Eye (tissue), 1 donor: ENCODE results near the gene PTPRG.
A peak's percentile ranks its signal among the peaks of the same experiment; 100 is the strongest.
"Not testable (repeated sequence)": the region's sequence is repeated elsewhere in the genome, so short reads cannot be mapped to it uniquely, and the experiment has no call there.

Source experiments
- DNase-seq: peaks from one replicate; pipeline ENCODE4 v3.0.0-alpha.2; 2015

Gene PTPRG

DNA sequence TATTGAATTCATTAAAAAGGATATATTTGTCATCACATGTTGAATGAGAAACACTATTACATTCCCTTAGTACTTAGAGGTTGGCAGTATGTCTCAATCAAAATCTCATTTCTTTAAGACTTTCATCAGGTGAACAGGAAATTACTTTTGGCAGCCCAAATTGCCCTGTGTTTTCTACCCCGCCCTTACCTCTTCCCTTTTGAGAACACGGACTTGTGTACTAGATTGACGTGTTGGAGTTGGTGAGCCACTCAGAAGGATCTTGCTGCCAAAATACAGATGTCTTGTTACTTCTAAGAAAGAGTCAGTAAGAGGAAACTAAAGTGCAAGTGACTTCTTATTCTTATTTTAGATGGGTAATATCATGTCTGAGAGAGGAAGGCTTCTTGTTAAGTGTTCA is 425.1 kb downstream of the PTPRG start:
- DNase-seq = no peak

GRCh38 chr3:61989681-61990080 is 428.3 kb downstream of the PTPRG start:
- no peak for DNase-seq

- no peak for DNase-seq
Measured at GRCh38 chr3:61990327-61991027, 429.1 kb downstream of the PTPRG start.

GRCh38 chr3:61991706-61992105 is 430.3 kb downstream of the PTPRG start:
- DNase-seq = no peak

GRCh38 chr3:61996366-61996765 is 435.0 kb downstream of the PTPRG start:
- DNase-seq = no peak

GRCh38 chr3:61997101-61997500 is 435.7 kb downstream of the PTPRG start:
- DNase-seq = no peak

- DNase-seq = no peak
Measured at GRCh38 chr3:62003835-62004234, 442.5 kb downstream of the PTPRG start.

- peak; percentile 16 for DNase-seq
Measured at GRCh38 chr3:62007036-62007435, 445.7 kb downstream of the PTPRG start.

DNA sequence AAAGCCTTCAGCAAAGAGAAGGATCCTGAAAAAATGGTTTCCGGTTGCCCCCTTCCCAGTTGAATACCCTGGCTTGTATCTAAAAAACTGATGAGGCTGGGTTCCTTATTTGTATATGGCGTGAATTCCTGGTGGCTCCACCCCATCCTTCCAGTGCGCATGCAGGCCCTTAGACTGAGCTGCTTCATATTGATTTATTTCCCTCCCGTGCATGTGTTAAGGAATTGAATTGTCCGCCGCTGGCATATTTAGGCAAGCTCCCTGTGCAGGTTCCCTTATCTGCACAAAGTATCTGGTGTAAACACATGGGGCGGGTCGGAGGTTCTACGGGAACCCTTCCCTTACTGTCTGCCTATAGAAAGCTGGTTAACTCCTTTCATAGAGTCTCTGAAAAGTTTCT is 449.6 kb downstream of the PTPRG start:
- DNase-seq = no peak

- DNase-seq = no peak
Measured at GRCh38 chr3:62011666-62012065, 450.3 kb downstream of the PTPRG start.

- no peak for DNase-seq
Measured at GRCh38 chr3:62013951-62014350, 452.6 kb downstream of the PTPRG start.

DNA sequence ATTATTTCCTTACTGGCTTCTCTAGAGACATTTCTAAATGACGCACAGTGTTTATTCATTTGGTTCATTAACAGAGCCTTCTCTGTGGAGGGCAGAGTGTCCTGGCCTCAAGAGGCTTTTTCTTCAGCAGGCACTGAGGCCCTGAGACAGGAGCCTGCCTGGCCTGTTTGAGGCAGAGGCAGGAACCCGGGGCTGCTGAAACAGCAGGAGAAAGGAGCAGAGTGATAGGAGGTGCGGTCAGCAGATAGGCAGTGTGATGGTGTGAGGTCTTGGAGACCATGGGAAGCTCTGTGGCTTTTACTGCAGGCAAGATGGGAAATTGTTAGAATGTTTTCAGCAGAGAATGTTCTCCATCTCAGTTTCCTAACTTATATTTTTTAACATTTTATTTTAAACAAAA is 453.7 kb downstream of the PTPRG start:
- no peak for DNase-seq

GRCh38 chr3:62019906-62020305 is 458.5 kb downstream of the PTPRG start:
- DNase-seq = no peak

DNA sequence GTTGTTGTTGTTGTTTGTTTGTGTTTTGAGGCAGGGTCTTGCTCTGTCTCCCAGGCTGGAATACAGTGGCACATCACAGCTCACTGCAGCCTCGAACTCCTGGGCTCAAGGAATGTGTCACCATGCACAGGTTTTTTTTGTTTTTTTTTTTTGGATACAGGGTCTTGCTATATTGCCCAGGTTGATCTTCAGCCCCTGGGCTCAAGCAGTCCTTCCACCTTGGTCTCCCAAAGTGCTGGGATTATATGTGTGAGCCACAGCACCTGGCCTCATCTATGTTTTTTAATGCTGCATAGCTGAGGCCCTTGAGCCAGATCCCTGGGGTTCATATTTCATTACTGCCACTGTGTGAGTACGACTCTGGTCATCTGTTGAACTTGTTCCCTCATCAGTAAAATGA is 459.3 kb downstream of the PTPRG start:
- no peak for DNase-seq

DNA sequence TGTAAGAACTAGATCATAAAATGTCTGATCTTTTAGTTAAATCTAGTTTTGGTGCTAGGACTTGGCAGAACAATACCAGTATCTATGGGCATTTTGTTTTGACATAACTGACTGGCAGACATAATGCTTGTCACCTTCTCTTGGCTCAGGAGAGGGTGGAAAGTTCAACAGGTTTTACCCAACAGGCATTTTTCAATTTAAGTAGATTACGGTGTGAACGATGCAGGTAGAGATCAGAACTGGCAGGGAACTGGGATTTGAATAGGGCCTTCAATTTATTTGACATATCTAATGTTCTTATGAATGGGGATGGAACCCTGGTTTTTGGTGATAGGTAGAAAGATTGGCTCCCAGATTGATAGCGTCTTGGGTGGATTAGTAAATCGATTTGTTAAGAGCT is 460.9 kb downstream of the PTPRG start:
- no peak for DNase-seq

DNA sequence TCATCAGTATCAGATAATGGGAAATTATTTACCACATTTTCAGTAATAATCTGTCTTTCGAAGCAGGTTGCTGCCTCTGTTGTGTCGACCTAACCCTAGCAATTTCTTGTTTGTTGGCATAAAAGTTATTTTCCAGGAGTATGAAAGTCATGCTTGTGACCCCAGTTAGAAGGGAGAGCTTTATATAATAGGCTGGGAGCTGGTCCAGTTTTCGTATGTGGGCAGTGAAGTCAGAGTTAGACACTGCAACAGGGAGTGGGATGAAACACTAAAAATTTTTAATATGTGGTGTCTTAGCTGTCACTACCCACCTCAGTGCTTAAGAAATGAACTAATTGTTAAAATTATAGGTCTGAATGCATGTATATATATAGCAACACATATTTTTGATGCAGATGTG is 463.5 kb downstream of the PTPRG start:
- DNase-seq = no peak

DNA sequence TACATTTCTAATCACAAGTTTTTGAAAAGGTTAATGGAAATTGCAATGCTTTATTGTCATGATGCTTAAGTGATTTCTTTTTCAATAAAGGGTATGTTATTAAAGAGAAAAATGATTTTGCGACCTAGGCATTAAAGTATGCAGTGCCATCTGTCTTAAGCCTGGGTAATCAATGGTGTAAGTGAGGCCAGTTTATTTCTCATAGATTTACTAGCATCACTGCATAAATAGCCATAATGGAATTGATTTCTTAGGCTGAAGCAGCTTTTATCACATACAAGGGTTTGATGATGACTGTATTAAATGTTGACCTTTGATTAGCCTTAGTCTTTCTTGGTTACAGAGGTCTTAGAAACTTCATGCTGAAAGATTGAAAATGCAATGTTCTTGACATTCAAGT is 464.5 kb downstream of the PTPRG start:
- DNase-seq = no peak

GRCh38 chr3:62027241-62027640 is 465.9 kb downstream of the PTPRG start:
- DNase-seq = no peak

DNA sequence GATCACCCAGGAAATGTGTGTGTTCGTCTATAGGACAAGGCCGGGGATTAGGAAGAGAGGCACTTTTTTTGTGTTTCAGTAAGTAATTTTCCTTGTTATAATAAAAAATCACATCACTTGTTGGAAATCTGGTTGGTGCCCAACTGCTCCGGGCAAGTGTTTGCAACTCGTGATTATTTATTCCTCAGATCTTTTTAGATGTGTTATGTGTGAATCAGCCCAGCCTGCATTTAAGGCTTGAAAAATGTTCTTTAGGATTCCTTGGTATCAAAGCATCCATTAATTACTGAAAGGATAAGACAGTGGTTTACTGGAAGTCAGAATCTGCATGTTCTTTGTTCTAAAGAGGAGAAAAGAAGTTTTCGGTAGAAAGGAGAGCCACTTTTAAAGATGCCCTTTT is 466.4 kb downstream of the PTPRG start:
- DNase-seq = peak; percentile 17

DNA sequence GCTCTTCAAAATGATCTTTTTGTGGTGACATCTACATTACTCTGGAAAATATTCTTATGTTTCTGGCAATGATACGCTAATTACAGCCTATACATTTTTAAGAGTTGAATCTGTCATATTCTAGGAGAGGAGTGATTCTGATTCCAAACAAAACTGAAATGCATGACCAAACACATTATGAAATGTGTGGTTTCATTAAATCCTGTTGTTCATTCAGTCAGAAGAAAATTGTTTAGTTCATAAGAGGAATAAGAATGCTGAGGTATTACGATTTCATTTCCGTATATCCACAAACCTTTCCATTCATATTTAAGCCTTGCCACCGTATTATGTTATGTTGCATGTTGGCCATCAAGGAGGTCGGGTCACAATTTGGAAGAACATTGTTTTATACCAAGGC is 466.9 kb downstream of the PTPRG start:
- peak; percentile 55 for DNase-seq

DNA sequence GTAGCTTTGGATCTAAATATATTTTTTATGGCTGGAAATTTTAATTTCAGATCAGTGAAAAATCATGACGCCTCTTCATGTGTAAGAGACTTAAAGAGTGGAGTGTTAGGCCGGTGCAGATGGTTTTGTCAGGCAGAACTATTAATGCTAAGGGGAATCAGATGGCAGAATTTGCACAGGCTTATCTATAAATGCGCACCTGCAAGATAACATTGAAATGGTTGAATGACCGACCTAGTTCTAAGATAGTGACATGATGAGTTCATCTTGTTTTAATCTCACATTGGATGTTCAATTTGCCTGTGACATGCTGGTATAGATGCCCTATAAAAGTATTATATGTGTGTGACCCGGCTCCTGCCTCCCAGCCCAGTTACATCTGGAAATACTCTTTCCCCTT is 471.4 kb downstream of the PTPRG start:
- no peak for DNase-seq

DNA sequence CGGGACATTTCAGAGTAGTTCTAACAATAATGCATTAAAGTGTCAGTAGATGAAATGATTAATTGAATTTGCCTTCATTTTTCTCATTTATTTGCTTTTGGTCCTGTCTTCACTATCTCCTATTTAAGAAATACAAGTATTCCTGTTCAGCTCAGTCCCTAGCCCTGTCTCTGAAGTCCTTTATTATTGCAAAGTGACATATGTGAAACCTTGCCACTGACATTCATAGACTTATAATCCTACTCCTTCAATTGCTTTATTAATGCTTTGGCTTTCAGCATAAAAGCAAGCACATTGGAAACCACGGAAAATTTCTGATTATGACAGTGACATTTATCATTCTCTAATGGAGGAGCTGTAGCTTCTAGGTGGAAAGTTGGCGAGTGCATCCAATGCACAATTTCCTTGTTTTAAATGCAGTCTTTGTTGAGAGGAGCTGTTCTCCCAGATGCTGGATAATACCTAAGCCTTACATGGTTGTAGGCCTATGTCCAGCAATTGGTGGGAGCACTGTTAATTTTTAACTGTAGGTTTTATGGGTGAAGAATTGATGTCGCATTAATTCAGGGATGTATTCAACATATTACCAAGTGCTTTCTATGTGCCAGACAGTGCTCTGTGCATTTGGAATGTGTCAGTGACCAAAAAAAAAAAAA is 474.2 kb downstream of the PTPRG start:
- no peak for DNase-seq

DNA sequence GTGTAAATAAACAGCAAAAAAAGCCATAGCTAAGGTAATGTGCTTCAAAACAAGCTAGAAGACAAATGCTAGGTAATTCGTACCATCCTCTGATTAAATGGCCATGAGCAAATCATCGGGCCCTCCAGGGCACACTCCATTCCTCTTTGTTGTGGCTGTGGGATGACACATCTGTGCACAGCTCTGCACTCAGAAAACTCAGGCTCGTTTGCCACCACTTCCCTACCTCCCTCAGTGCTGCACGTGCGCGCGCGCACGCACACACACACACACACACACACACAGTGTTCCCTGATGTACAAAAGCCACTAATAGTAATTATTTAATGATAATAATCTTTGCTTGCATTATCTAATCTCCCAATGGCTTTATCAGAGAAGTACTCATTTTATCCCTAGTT is 475.4 kb downstream of the PTPRG start:
- DNase-seq = peak; percentile 22

GRCh38 chr3:62038798-62039197 is 477.4 kb downstream of the PTPRG start:
- DNase-seq = not testable (repeated sequence)

- no peak for DNase-seq
Measured at GRCh38 chr3:62039586-62039985, 478.2 kb downstream of the PTPRG start.
